ENCODE results near the gene ACAD11. TPM values are rescaled to one million over a fixed set of nuclear protein-coding genes. Genes with fewer than 3 reads are reported as not detected.

The ACAD11 gene
- total RNA-seq, 1 experiment from 2014 or later: 15.4 TPM

- no peaks in the 10 kb centered on the region for H3K27me3 ChIP-seq (ENCODE audit: control insufficient read depth, insufficient read depth, low read length)
- intact Hi-C loops (cut with micrococcal nuclease; ENCODE audit: unreplicated experiment) (no loop called here), in situ Hi-C loops (cut with HindIII; ENCODE audit: low pct_unique_long_range_greater_than_20kb, low sequenced_read_pairs) (no loop called here)
- no peaks in the 10 kb centered on the region for H3K9me3 ChIP-seq (ENCODE audit: control insufficient read depth, insufficient read depth, low read depth, low read length)
- ChIA-PET POLR2A (no interaction called here), CTCF (no interaction called here)
- no peak overlapping the region for H3K4me3 ChIP-seq (ENCODE audit: low read depth in 2 of 2, low read length in 2 of 2)
- no TSS peak for BruUV-seq (replicated peaks)
- H3K4me1 ChIP-seq (ENCODE audit: control insufficient read depth, insufficient read depth, low read length): no peaks in the 10 kb centered on the region
- ATAC-seq (no peak), DNase-seq (ENCODE audit: low read depth, low spot score) (no peak)
- H3K27ac ChIP-seq (ENCODE audit: low read length): no peak overlapping the region
- peaks cover 28% of the 10 kb centered on the region for H3K36me3 ChIP-seq (ENCODE audit: control insufficient read depth, insufficient read depth, low read length)
- TF ChIP-seq REST (IDR thresholded peaks at IDR 0.05; ENCODE audit: insufficient read depth in 1 of 2, low read depth in 2 of 2, low read length in 1 of 2) (no peak), POLR2AphosphoS5 (IDR thresholded peaks at IDR 0.05; ENCODE audit: low read depth, low read length) (no peak), SIN3A (IDR thresholded peaks at IDR 0.05; ENCODE audit: borderline replicate concordance, insufficient read depth, low read depth, low read length) (no peak), TCF7L2 (IDR thresholded peaks at IDR 0.05; ENCODE audit: low read depth, low read length) (no peak)
- TF ChIP-seq, protein P1, sequence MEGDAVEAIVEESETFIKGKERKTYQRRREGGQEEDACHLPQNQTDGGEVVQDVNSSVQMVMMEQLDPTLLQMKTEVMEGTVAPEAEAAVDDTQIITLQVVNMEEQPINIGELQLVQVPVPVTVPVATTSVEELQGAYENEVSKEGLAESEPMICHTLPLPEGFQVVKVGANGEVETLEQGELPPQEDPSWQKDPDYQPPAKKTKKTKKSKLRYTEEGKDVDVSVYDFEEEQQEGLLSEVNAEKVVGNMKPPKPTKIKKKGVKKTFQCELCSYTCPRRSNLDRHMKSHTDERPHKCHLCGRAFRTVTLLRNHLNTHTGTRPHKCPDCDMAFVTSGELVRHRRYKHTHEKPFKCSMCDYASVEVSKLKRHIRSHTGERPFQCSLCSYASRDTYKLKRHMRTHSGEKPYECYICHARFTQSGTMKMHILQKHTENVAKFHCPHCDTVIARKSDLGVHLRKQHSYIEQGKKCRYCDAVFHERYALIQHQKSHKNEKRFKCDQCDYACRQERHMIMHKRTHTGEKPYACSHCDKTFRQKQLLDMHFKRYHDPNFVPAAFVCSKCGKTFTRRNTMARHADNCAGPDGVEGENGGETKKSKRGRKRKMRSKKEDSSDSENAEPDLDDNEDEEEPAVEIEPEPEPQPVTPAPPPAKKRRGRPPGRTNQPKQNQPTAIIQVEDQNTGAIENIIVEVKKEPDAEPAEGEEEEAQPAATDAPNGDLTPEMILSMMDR (IDR thresholded peaks at IDR 0.05): no peak
Measured at GRCh38 chr3:132522353-132522752, 137.3 kb downstream of the ACAD11 start.

GRCh38 chr3:132521901-132522300 is 137.7 kb downstream of the ACAD11 start:
- no TSS peak for BruUV-seq (replicated peaks)
- intact Hi-C loops (cut with micrococcal nuclease; ENCODE audit: unreplicated experiment): no loop called here
- in situ Hi-C loops (cut with HindIII; ENCODE audit: low pct_unique_long_range_greater_than_20kb, low sequenced_read_pairs): no loop called here
- Histone ChIP-seq H3K36me3 (ENCODE audit: control insufficient read depth, insufficient read depth, low read length) (peaks cover 27% of the 10 kb centered on the region), H3K9me3 (ENCODE audit: control insufficient read depth, insufficient read depth, low read depth, low read length) (no peaks in the 10 kb centered on the region), H3K27me3 (ENCODE audit: control insufficient read depth, insufficient read depth, low read length) (no peaks in the 10 kb centered on the region), H3K27ac (ENCODE audit: low read length) (no peak overlapping the region), H3K4me3 (ENCODE audit: low read depth in 2 of 2, low read length in 2 of 2) (no peak overlapping the region), H3K4me1 (ENCODE audit: control insufficient read depth, insufficient read depth, low read length) (no peaks in the 10 kb centered on the region)
- DNase-seq (ENCODE audit: low read depth, low spot score) (no peak), ATAC-seq (no peak)
- ChIA-PET CTCF (no interaction called here), POLR2A (no interaction called here)
- no peak for TF ChIP-seq REST (IDR thresholded peaks at IDR 0.05; ENCODE audit: insufficient read depth in 1 of 2, low read depth in 2 of 2, low read length in 1 of 2)
- TF ChIP-seq SIN3A (IDR thresholded peaks at IDR 0.05; ENCODE audit: borderline replicate concordance, insufficient read depth, low read depth, low read length): no peak
- no peak for TF ChIP-seq TCF7L2 (IDR thresholded peaks at IDR 0.05; ENCODE audit: low read depth, low read length)
- TF ChIP-seq POLR2AphosphoS5 (IDR thresholded peaks at IDR 0.05; ENCODE audit: low read depth, low read length): no peak
- TF ChIP-seq, protein P1 (IDR thresholded peaks at IDR 0.05): no peak
